ENCODE measurements around the gene NRROS. TPM values are rescaled to one million over a fixed set of nuclear protein-coding genes. Genes with fewer than 3 reads are reported as not detected.

The NRROS gene
- total RNA-seq, 1 experiment from 2014 or later = 0.64 TPM

DNA sequence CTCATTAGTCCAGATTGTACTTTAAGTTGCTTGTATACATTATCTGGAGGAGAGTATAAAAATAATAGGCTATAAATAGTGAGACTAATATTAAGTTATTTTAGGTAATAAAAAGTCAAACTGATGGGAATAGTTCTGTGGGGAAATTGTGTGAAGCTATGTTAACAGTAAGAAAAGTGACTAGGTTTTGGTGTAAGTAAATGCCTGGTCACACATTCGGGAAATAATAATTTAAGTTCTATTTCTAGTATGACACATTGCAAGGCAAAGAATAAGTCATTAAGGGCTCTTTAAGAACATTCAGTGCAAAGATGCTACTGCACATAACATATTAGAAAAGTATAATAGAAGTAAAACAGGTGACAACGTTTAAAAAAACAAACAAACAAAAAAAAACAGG is 18.8 kb upstream of the NRROS start:
- no TSS peak for BruUV-seq (replicated peaks)
- H3K4me1 ChIP-seq (ENCODE audit: insufficient read depth, low read length, poor library complexity, severe bottlenecking) = no peaks in the 10 kb centered on the region
- H3K27me3 ChIP-seq (replicated peaks; ENCODE audit: insufficient read depth, low read depth, low read length, poor library complexity) = no peaks in the 10 kb centered on the region
- CTCF ChIA-PET = interaction anchor here (1.4 kb wide), 1 partner anchor 11 kb away, joined by 3 read pairs; no protein-coding TSS in a partner anchor
- DNase-seq (ENCODE audit: low spot score) = no peak
- TF ChIP-seq, protein P1, sequence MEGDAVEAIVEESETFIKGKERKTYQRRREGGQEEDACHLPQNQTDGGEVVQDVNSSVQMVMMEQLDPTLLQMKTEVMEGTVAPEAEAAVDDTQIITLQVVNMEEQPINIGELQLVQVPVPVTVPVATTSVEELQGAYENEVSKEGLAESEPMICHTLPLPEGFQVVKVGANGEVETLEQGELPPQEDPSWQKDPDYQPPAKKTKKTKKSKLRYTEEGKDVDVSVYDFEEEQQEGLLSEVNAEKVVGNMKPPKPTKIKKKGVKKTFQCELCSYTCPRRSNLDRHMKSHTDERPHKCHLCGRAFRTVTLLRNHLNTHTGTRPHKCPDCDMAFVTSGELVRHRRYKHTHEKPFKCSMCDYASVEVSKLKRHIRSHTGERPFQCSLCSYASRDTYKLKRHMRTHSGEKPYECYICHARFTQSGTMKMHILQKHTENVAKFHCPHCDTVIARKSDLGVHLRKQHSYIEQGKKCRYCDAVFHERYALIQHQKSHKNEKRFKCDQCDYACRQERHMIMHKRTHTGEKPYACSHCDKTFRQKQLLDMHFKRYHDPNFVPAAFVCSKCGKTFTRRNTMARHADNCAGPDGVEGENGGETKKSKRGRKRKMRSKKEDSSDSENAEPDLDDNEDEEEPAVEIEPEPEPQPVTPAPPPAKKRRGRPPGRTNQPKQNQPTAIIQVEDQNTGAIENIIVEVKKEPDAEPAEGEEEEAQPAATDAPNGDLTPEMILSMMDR (conservative IDR thresholded peaks at IDR 0.05; ENCODE audit: low read depth, low read length) = no peak
- TF ChIP-seq EZH2 (IDR thresholded peaks at IDR 0.05; ENCODE audit: borderline replicate concordance, low read depth, low read length, poor library complexity, severe bottlenecking) = no peak
- H3K36me3 ChIP-seq (ENCODE audit: insufficient read depth, low read length, poor library complexity, severe bottlenecking) = no peaks in the 10 kb centered on the region
- no peak overlapping the region for H3K4me3 ChIP-seq (ENCODE audit: low read depth, low read length, poor library complexity, severe bottlenecking)
- POLR2A ChIA-PET (ENCODE audit: low non-redundant PET) = interaction anchor here (0.7 kb wide), 1 partner anchor 57 kb away, joined by 6 read pairs; no protein-coding TSS in a partner anchor
- H3K27ac ChIP-seq (ENCODE audit: low read depth, low read length, poor library complexity, severe bottlenecking) = no peak overlapping the region
- no peaks in the 10 kb centered on the region for H3K9me3 ChIP-seq (ENCODE audit: low read depth, low read length, poor library complexity, severe bottlenecking)
- intact Hi-C loops (cut with micrococcal nuclease; ENCODE audit: unreplicated experiment) = no loop called here

DNA sequence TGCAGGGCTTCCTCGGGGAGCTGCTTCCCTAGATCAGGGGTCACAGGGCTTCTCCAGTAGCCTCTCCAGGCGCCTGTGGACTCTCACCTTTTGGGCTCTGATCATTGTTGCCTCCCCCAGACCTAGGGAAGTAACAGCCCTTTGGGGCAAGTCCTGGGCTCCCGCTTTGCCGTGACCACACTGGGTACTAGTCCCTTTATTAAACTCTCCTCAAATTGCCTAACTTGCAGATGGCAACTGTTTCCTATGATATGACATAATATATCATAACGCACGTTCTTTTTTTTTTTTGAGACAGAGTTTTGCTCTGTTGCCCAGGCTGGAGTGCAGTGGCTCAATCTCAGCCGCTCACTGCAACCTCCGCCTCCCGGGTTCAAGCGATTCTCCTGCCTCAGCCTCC is 17.9 kb upstream of the NRROS start:
- Histone ChIP-seq H3K4me1 (ENCODE audit: insufficient read depth, low read length, poor library complexity, severe bottlenecking) (no peaks in the 10 kb centered on the region), H3K9me3 (ENCODE audit: low read depth, low read length, poor library complexity, severe bottlenecking) (no peaks in the 10 kb centered on the region), H3K27ac (ENCODE audit: low read depth, low read length, poor library complexity, severe bottlenecking) (no peak overlapping the region), H3K27me3 (replicated peaks; ENCODE audit: insufficient read depth, low read depth, low read length, poor library complexity) (no peaks in the 10 kb centered on the region), H3K4me3 (ENCODE audit: low read depth, low read length, poor library complexity, severe bottlenecking) (no peak overlapping the region), H3K36me3 (ENCODE audit: insufficient read depth, low read length, poor library complexity, severe bottlenecking) (no peaks in the 10 kb centered on the region)
- intact Hi-C loops (cut with micrococcal nuclease; ENCODE audit: unreplicated experiment) = no loop called here
- TF ChIP-seq, protein P1 (conservative IDR thresholded peaks at IDR 0.05; ENCODE audit: low read depth, low read length) = no peak
- no peak for TF ChIP-seq EZH2 (IDR thresholded peaks at IDR 0.05; ENCODE audit: borderline replicate concordance, low read depth, low read length, poor library complexity, severe bottlenecking)
- CTCF ChIA-PET = interaction anchor here (1.4 kb wide), 1 partner anchor 12 kb away, joined by 3 read pairs; no protein-coding TSS in a partner anchor
- POLR2A ChIA-PET (ENCODE audit: low non-redundant PET) = interaction anchor here (0.7 kb wide), 1 partner anchor 56 kb away, joined by 6 read pairs; no protein-coding TSS in a partner anchor
- DNase-seq (ENCODE audit: low spot score) = no peak
- no TSS peak for BruUV-seq (replicated peaks)

DNA sequence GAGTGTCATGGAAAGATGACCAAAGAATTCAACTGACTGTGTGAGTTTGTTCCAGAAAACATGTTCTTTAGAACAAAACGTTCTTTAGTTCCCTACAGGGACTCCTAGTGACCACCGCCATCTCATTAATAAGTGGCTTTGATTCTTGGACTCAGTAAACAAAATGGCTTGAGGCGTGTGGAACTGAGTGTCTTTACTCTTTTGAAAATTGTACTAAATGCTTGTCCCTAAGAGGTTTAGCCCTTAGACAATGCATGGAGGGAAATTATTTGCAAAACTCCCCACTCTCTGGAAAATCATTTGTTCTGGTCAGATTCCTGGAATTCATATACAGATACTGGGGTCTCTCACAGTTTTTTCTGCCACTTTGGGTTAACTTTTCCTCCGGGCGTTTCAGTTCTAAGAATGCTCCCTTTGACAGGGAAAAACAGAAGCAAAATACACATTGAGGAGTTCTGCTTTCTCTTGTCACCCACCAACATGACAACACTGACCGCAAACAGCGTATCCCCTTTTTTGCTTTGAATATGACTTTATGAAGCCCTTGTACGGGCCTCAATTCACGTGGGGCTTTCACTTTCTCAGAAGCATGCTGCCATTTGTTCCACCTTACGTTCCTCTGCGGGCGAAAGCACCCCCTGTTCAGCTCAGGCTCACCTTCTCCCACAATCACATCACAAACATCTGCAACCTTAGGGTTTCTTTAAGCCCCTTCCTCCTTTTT is 15.3 kb upstream of the NRROS start:
- no peaks in the 10 kb centered on the region for H3K27me3 ChIP-seq (replicated peaks; ENCODE audit: insufficient read depth, low read depth, low read length, poor library complexity)
- CTCF ChIA-PET = no interaction called here

More for the DNA sequence above, 15.3 kb upstream of the NRROS start:
- DNase-seq (ENCODE audit: low spot score) = no peak
- Histone ChIP-seq H3K4me1 (ENCODE audit: insufficient read depth, low read length, poor library complexity, severe bottlenecking) (no peaks in the 10 kb centered on the region), H3K36me3 (ENCODE audit: insufficient read depth, low read length, poor library complexity, severe bottlenecking) (no peaks in the 10 kb centered on the region), H3K9me3 (ENCODE audit: low read depth, low read length, poor library complexity, severe bottlenecking) (no peaks in the 10 kb centered on the region), H3K4me3 (ENCODE audit: low read depth, low read length, poor library complexity, severe bottlenecking) (no peak overlapping the region), H3K27ac (ENCODE audit: low read depth, low read length, poor library complexity, severe bottlenecking) (no peak overlapping the region)
- intact Hi-C loops (cut with micrococcal nuclease; ENCODE audit: unreplicated experiment) = no loop called here
- TF ChIP-seq EZH2 (IDR thresholded peaks at IDR 0.05; ENCODE audit: borderline replicate concordance, low read depth, low read length, poor library complexity, severe bottlenecking) = no peak
- TF ChIP-seq, protein P1 (conservative IDR thresholded peaks at IDR 0.05; ENCODE audit: low read depth, low read length) = no peak
- no TSS peak for BruUV-seq (replicated peaks)
- POLR2A ChIA-PET (ENCODE audit: low non-redundant PET) = no interaction called here

Measured in A673 (cell line).